Measurements from ENCODE around the gene PNMA1.

Gene PNMA1, protein sequence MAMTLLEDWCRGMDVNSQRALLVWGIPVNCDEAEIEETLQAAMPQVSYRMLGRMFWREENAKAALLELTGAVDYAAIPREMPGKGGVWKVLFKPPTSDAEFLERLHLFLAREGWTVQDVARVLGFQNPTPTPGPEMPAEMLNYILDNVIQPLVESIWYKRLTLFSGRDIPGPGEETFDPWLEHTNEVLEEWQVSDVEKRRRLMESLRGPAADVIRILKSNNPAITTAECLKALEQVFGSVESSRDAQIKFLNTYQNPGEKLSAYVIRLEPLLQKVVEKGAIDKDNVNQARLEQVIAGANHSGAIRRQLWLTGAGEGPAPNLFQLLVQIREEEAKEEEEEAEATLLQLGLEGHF
- 64.7 to 101 (median 77.8) reads per million in 4 experiments for total RNA-seq

DNA sequence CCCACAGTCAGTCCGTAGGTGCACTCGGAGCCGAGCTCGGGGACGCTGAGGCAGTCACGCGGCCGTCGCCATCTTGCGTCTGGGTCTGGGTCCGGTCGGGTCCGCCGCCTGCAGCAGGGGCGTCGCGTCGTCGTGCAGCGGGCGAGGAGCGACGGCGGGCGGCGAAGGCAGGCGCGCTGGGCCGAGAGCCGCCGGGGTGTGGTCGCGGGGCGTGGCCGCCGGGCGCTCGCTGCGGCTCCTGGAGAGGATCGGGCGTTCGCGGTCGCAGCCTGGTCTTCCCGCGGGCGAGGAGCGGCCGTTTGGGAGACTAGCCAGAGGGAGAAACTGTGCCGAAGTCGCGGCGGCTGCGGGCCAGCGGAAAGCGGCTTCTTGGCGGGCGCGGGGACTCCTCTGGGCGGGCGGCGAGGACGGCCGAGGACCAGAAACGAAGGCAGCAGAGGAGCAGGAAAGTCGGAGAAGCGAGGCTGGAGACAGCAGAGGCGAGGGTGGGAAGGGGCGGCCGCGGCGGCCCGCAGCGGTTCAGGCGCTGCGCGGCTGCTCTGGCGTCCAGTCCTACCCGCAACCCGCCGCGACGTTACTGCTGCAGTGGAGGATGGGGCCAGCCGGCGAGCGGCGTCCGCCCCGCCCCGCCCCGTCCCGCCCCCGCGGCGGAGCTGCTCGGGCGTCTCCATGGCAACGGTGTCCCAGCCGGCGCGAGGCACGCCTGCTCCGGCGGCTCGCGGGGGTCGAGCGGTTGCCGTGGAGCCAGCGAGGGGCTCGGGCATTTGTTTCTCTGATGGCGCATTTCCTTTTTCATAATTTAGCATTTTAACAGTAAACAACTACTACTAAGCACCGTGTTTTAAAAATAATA lies at the start of gene PNMA1:
TSS of gene PNMA1 (minus strand) at position 582 of the 853 bp plus-strand sequence. CDS start 745 bp downstream, outside the sequence.
- peak; percentile 73 for DNase-seq

DNA sequence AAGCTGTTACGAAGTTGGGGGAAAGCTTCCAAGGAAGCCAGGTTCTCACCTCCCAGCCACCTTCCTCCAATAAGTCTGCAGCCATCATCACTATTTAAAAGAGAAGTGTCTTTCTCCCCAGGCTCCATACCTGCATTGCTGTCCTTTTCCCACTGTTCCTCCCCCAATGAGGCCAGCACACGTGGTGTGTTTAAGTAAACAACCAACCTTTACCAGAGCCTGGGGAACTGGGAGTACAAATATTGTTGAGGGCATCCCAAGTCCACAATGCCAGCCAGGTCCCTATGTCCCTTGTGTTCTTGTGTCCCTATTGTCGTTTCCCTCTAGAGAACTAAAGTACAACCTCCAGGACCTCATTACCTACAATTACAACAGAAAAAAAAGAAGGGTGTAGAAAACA lies 49.2 kb upstream of the PNMA1 start:
- DNase-seq: no peak

DNA sequence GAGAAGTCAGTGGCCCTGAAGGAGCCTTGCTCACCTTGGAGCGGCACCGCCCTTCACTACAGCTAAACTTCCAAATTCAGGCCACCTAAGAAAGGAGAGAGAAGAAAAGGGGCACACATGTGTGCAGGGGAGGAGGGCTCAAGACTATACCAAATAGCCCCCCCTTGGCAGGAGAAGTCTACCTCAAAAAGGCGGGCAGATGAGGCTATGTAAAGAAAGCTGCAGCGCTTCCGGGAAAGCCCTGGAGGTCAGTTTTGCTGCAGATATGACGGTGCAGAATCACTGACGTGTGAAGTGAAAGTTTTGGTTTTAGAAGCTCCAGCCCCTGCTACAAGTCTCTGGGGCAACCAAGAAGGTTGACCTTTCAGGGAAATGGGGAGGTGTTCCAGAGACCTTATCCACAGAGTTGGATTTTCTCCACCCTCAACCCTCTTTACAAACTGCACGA lies 48.2 kb upstream of the PNMA1 start:
- DNase-seq: no peak

DNA sequence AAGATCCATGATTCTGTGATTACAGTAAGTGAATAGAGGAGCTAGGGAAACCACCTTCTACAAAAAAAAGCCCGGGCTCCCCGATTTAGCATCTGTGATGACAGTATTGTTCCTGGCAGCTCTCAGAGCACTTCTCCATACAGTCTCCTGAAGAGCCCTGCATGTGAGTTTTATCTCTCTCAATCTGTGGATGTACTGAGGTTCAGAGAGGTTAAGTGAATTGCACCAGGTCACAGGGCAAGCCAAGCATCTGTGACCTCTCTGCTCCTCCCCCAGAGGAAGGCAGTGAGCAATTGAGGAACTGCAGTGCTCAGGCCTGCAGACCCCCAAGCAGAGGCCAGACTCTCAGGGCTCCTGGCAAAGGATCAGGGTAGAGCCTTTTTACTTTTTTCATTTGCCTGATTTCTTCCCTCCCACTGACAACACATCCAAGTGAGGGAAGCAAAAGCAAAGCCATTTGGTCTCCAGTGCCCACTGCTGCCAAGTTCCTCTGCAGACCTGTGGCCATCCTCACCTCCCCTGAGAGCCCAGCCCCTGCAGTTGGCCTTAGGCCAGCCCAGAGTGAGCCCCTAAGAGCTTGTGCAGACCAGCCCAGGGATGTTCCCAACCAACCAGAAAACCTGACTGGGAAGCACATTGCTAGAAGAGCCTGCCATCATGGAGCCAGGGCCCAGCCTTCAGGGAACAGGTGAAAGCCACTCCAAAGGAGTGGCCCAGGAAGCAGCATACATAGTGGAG lies 47.6 kb upstream of the PNMA1 start:
- DNase-seq: no peak

DNA sequence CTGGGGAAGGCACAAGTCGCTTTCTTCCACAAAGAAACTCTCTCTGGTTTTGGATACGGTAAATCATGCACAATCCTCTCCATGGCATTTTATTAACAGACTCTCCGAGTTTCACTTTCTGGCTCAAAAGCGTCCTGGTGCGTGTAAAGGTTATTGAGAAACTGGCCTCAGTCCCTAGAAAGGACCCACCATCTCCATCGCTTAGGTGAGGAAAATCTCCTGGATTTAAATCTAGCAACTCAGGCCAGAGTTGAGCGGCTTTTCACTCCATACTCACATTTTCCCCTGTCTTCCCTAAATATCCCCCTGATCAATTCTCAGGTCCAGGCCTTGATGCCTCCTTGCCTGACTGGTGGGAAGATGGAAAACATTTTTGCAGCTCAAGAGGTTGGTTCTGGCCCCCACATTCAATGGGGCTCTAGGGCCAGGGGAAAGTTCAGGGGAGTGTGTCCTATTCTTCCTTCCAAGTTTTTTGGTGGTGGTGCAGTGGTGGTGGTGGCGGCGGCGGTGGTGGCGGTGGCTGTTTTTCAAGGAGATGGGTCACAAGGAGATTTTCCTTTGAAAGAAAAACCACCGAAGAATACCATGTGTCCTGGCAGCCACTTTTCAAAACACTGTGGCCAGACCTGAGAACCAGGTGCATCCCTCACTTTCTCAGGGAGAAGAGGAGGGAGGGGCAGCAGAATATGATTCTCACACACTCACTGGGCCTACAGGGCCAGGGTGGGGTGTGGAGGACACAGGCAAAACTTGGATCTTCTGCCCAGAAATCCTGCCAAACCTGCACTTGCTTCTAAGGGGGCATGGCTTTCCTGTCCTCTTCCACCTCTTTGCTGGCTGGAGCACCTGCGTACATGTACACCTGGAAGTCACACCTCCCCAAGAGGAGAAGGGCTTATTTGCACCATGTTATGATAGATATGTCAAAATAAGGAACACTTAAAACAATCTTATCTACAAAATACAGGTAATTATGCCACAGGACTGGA lies 46.7 kb upstream of the PNMA1 start:
- no peak for DNase-seq

DNA sequence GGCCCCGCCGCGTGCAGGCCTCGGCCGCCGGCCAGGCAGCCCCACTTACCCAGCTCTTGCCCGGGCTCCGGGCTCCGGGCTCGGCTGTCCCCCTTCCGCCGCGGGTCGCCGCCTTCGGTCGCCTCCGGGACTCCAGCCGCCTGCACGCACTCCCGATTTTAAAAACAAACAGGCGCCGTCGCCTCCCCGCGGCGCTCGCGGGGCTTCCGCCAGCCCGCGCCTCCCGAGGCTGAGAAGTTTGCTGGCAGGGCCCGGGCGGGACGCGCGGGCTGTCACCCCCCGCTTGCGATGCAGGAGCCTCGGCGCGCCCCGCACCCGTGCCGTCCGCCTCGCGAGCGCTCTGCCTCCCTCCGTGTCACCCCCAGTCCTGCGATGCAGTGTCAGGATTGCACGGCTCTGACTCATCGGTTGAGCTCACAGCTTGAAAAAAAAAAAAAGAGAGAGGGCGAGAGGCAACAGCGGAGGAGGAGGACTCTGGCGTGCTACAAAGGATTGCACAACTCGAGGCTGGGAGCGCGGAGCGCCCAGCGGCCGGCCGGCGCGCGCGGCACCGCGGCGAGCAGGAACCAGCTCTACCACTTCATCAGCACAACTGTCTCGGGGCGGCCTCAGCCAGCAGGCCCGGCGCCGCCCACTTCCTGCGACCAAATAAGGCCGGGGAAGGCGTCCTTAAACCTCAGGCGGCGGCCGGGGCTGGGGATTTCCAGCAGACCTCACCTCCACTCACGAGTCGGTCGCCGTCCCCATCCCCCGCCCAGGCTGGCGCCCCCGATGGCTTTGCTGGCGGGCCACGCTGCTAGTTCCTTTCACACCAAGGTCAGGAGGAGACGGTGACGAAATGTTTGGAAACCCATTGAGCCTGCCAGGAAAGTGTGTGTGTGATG lies 45.8 kb upstream of the PNMA1 start:
- DNase-seq: peak; percentile 94

DNA sequence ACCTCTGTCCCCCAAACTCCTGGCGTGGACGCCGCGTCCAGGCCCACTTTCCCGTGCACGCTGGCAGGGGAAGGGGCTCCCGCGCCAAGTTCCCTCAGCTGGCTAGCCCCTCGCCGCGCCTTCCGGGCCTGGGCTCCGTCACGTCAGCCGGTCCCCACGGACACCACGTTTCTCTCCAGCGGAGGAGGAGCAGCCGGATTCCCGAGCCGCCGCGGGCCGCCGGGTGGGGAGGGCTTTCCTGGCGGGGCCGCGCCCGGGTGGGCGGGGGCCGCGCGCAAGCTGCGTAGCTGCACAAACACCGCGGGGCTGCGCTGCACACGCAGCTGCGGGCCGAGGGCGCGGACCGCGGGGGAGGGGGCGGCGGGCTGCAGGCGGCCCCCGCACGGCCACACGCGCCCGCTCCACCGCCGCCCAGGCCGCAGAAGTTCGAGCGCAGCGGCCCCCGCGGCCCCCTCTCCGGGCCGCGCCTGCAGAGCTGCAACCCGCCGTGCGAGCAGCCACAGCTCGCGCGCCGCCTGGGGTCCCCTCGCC lies 45.1 kb upstream of the PNMA1 start:
- peak; percentile 29 for DNase-seq

DNA sequence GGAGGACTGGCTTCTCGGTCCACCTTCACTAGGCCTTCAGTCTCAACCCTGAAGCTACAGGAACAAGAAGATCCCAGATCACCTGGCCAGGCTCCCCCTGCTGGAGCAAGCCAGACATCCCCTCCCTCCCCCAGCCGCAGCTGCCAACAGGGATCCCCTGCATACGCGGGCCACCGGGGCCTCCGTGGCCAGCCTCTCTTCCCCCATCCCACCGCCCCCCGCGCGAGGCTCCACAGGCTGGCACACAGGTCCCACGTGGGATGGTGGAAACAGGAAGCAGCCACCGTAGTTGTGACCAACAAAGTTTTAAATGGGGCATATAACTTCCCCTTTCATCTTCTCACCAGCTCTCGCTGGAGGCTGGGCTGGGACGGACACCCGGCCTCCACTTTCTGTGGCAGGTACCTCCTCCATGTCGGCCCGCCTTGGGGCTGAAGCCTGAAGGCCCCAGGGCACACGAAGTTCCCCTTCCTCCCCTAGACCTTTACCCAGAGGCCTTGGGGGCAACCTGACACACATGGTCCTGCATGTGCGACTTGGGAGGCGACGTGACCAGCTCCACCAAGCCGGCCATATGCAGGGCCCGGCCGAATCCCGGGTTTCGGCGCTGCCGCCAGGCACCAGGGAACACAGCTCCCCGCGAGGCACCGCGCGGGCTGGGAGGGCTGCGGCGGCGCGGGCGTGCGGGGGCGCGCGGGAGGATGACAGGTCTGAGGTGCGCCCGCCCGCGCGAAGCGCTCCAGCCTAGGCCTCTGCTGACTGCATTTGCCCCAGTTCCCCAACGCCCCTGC lies 44.4 kb upstream of the PNMA1 start:
- peak; percentile 55 for DNase-seq

DNA sequence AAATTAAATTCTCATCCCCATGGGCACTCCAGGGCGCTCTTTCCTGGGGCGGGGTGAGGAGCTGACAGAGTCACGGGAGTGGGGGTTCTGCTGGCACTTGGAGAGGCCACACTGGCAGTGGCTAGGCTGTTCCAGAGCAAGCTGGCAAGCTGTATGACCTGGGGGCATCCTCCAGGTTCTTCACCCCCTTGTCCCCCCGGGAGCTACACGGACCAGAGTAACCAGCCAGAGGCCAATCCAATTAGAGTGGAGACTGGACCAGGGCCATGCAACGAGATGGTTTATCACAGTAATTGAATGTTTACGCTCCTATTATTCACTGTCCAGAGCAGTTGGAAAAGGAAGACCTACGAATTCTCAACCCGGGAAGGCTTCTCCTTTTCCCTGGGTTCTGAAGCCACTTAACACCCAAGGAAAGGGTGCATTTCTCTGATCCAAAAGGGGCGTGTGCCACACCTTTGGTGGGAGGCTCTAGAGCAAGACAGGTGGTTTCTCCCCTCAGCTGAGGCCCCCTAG lies 43.8 kb upstream of the PNMA1 start:
- no peak for DNase-seq

DNA sequence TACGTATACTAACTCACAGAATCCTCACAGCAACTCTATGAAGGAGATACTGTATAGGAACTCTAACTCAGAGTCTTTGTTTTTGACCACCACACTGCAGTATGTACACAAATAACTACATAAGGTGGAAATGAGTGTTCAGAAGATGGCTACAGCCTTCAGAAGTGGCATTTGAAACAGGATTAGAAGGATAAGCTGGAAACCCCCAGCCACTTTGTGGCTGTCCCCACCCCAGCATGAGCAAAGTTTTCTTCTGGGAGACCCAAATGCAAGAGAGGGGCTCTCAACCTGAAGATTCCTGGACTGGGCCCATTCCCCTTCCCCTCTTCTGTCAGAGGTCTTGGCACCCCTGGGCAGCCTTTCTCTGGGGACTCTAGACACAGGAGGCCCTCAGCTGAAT lies 43.2 kb upstream of the PNMA1 start:
- DNase-seq: no peak

DNA sequence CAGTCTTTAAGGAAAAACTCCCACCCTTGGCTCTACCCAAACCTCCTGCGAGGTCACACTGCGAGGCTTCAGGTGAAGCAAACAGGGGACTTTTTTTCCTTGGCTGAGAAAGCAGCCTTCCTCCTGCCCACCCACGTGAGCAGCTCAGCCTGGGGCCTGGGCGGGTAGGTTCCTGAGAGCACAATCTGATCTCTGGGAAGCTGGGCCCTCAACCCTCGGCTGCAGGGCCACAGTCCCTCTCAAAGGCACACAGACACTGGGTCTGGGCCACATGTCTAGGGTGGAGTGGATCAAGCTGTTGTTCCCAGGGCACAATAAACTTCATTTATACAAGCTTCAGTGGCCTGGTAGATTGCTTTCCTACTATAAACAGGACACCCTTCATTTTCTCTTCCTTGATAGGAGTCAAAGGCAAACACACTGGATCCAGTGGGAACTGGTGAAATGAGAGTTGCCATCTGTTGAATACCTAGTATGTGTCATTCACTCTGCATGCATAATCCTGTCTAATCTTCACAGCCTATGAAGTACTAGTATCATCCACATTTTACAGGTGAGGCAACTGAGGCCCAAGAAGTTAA lies 41.3 kb upstream of the PNMA1 start:
- DNase-seq: peak; percentile 19

DNA sequence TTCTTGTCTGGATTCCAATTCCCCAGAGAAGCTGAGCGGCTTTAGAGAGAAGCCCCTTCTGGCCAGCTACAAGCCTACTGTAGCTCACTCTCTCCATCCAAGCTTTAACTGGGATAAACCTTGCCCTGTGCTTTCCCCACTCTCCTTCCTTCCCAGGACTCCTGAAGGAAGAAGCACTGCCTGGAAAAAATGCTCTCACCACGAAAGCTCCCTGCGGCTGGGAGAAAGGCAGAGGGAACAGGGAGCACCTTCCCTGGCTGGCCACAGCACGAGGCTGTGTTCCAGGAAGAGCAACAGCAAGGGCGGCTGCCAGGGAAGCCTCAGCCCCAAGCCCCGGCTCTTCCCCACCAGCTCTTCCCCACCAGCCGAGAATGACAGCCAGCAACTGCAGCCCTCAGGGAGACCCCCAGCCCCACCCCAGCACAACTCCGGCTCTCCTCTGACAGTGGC lies 40.8 kb upstream of the PNMA1 start:
- DNase-seq: no peak

DNA sequence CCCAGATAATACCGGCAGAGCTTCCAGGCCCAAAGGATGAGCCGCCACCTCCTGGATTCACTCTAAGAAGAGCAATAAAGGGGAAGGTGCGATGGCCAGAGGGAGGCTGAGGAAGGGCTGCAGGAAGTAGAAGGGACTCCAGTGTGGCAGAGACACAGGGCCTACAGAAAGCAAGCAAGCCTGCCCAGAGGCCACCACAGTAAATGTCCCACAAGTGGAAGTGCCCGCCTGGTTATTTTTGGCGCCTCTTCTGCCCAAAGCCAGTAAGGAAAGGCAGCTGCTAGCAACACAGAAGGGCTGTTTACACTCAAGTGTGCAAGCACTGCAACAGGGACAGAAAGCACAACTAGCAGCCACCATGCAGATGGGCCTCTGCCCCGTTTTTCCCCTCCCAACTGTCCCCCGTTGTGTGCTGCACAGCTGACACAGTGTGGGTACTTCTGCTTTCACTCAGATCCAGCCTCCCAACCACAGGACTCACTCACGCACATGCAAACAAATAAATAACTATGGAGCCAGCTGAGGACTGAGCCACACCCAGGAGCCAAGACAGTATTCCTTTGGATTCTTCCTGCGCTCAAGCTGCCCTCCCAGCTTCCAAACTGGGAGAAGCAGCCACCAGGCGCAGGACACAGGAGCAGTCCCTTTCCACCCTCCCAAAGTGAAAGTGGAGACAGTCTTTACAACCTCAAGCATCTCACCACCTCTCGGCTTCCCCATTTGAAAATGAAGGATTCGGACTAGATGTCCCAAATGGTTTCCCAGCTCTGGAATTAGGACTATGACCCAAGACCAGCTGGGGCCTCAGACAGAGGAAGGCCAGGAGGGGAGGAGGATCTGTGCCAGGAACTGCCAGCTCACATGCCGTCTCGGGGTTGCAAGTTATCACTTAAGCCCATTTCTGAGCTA lies 40.0 kb upstream of the PNMA1 start:
- no peak for DNase-seq

DNA sequence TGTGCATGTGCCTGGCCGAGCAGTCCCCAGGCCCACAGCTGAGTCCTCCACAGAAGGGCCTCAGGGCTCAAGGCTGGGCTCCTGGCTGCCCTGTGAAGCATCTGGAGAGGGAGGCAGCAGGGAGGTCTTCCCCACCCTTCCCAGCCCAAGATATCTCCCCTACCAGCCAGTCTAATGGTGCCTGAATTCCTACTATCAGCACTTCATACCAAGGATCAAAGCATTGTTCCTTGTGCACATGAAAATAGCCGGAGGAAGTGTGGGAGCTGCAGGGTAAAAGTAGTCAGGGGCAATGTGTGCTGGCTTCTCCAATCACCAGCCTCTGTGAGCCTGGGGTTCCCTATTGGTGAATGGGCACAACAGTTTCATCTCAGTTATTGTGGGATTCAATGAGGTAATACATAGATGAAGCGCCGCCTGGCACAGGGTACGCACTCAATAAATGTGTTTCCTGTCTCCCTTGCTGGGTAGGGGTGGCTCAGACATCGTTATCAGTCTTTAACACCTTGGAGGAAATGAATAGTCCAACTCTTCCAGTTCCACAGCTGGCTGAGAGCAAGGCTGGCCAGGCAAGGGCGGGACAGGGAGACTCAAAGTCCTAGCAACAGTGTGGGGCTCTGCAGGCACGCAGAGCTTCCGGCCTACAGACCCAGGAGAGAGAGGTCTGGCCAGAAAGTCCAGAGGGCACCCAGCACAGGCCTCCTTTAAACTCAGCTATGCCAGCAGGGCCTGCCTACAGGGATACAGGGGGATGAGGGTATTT lies 39.1 kb upstream of the PNMA1 start:
- DNase-seq: peak; percentile 19

DNA sequence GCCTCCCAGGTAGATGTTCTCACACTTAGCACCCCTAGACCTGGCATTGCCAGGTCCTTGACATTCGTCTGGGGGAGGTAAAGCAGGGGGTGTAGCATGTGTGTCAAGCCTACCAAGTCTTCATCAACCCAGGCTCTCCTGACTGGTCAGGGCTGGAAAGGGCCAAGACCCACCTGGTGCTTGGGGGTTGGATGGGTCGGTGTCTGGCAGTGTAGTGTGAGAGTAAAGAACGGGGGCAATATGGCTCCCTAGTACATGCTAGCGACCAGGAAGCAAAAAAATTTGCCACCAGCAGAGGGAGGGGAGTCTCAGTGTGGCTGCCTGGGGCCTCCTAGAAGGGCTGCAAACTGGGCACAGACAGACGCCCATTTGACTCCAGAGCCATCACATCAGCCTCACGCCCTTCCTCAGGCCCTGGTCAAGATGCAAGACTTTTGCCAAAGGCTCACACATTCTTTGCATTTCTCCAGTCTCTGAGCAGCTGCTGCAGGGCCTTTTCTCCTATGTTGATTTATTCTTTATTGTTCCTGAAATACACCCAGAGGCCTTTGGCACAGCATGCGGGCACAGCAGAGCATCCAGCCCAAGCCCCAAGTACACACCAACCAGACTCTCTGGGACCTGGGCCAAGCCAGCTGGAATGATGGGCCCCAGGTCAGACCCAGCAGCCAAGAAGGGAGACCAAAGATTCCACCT lies 38.3 kb upstream of the PNMA1 start:
- DNase-seq: peak; percentile 32

DNA sequence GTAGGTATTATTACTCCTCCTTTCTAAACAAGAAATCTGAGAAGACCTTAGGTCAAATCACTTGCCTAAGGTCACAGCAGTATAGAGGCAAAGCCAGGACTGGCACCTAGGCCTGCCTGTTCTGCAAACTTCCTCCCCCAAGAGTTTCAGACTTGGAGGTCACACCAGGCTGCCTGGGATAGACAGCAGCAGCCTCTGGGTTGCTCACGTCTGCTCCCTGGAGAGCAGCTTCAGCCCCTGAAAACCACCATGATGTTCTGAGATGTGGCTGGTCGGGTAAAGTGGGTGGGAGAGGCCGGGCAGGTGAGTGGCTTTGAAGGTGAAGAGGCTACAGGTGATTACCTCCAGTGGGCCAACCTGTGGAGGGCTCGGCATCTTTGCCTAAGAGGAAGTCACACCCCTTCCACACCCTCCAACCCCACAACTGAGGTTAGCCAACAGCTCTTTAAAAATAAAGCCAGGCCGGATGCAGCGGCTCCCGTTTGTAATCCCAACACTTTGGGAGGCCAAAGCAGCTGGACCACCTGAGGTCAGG lies 37.0 kb upstream of the PNMA1 start:
- no peak for DNase-seq

All from effector CD8-positive, alpha-beta T cell (primary cell).